ENCODE data around the gene MARCHF10. TPM values are rescaled to one million over a fixed set of nuclear protein-coding genes. Genes with fewer than 3 reads are reported as not detected.
A peak's percentile ranks its signal among the peaks of the same experiment; 100 is the strongest.

The MARCHF10 gene
- total RNA-seq, 1 experiment from 2014 or later = not detected

DNA sequence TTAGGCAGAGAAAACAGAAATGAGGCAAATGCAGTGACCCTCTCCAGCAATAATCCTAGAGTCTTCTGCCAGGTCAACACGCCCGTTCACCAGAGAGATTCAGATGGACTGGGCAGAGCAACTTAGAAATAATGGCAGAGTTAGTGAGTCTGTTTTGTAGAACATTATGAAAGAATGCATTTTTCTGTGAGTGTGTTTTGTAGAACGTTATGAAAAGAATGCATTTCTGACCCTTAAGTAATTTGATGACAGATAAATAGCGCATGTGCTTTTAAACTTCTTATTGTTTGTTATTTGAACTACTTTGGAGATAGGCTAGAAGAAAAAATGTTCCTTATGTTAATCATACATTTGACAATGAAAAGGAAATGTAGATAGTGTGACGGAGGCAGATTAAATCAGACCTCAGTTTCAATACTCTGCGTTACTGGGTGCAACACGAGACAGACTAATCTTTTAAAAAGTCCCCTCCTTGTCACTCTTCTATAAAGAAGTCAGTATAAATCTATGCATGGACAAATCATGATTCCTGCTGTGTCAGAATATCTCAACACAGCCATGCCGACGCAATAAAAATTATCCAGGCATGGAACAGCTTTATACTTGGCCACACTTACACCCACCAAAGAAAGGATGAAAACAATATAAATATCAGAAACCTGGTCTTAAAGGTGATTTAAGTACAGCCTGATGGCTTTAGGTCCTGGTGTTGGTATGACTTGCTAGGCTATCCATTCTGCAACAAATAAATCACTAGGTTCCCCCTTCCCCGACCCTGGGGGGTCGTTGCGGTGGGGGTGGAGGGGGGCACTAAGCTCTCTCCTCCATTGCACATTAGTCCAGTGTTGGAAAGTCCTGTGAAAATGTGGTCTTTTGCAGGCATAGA lies 47.8 kb downstream of the MARCHF10 start:
- H2AFZ ChIP-seq (ENCODE audit: low read length) = no peak overlapping the region
- H3K4me1 ChIP-seq (ENCODE audit: low read length) = no peaks in the 10 kb centered on the region
- no peak overlapping the region for H3K27ac ChIP-seq (ENCODE audit: low read length)
- no peak overlapping the region for H3K4me3 ChIP-seq (ENCODE audit: low read length)
- no peaks in the 10 kb centered on the region for H3K27me3 ChIP-seq (ENCODE audit: low read length)
- H3K9me2 ChIP-seq (replicated peaks; ENCODE audit: insufficient read depth, low read length) = no peaks in the 10 kb centered on the region
- DNase-seq = no peak
- H3K9me3 ChIP-seq (ENCODE audit: low read length) = no peaks in the 10 kb centered on the region
- H3K4me2 ChIP-seq (ENCODE audit: low read depth, low read length, poor library complexity, severe bottlenecking) = no peak overlapping the region
- H3K36me3 ChIP-seq (ENCODE audit: insufficient read depth, low read length) = no peaks in the 10 kb centered on the region
- H3K9ac ChIP-seq (ENCODE audit: low read length) = no peak overlapping the region
- H3K79me2 ChIP-seq (ENCODE audit: low read length) = no peaks in the 10 kb centered on the region
- no peaks in the 10 kb centered on the region for H4K20me1 ChIP-seq (ENCODE audit: insufficient read depth, low read depth, low read length)

DNA sequence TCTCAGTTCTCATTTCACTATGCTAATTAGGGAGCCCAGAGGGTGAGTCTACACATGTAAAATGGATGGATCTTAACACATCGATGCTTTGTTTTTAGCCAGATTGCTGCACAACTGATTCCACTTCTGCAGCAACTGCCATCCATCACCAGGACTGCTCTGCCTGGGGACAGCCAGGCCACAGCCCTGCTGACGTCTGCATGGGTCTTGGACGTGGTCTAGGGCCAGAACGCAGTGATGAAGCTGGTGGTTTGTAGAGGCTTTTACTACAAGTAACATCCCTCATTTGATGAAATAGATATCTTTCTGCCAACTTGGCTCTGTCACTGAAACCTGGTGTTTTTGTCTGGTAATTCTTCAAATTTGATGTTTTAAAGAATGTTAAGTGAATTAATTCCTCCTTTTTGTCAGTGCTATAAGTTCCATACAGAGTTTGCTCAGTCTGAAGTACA lies 50.6 kb downstream of the MARCHF10 start:
- Histone ChIP-seq H3K4me2 (ENCODE audit: low read depth, low read length, poor library complexity, severe bottlenecking) (no peak overlapping the region), H2AFZ (ENCODE audit: low read length) (no peak overlapping the region), H3K4me1 (ENCODE audit: low read length) (no peaks in the 10 kb centered on the region), H3K27me3 (ENCODE audit: low read length) (no peaks in the 10 kb centered on the region), H3K9me2 (replicated peaks; ENCODE audit: insufficient read depth, low read length) (no peaks in the 10 kb centered on the region), H3K36me3 (ENCODE audit: insufficient read depth, low read length) (no peaks in the 10 kb centered on the region), H3K9me3 (ENCODE audit: low read length) (no peaks in the 10 kb centered on the region), H3K79me2 (ENCODE audit: low read length) (no peaks in the 10 kb centered on the region), H4K20me1 (ENCODE audit: insufficient read depth, low read depth, low read length) (no peaks in the 10 kb centered on the region), H3K4me3 (ENCODE audit: low read length) (no peak overlapping the region), H3K27ac (ENCODE audit: low read length) (no peak overlapping the region), H3K9ac (ENCODE audit: low read length) (no peak overlapping the region)
- DNase-seq = no peak

DNA sequence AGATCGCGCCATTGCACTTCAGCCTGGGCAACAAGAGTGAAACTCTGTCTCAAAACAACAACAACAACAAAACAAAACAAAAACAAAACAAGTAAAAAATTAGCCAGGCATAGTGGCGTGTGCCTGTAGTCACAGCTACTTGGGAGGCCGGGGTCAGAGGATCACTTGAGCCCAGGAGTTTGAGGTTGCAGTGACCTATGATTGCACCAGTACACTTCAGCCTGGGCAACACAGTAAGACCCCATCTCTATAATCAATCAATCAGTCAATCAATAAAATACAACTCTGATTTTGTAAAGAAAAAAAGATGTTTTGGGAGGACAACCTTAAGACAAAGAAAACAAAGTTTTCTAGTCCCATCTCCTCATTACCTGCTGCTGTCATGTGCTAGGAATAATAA lies 51.9 kb downstream of the MARCHF10 start:
- no peaks in the 10 kb centered on the region for H4K20me1 ChIP-seq (ENCODE audit: insufficient read depth, low read depth, low read length)
- no peak overlapping the region for H3K9ac ChIP-seq (ENCODE audit: low read length)
- H3K4me3 ChIP-seq (ENCODE audit: low read length) = no peak overlapping the region
- H3K36me3 ChIP-seq (ENCODE audit: insufficient read depth, low read length) = no peaks in the 10 kb centered on the region
- no peak overlapping the region for H3K4me2 ChIP-seq (ENCODE audit: low read depth, low read length, poor library complexity, severe bottlenecking)
- H3K9me3 ChIP-seq (ENCODE audit: low read length) = no peaks in the 10 kb centered on the region
- DNase-seq = no peak
- H3K9me2 ChIP-seq (replicated peaks; ENCODE audit: insufficient read depth, low read length) = no peaks in the 10 kb centered on the region
- no peaks in the 10 kb centered on the region for H3K27me3 ChIP-seq (ENCODE audit: low read length)
- no peaks in the 10 kb centered on the region for H3K4me1 ChIP-seq (ENCODE audit: low read length)
- H3K79me2 ChIP-seq (ENCODE audit: low read length) = no peaks in the 10 kb centered on the region
- H3K27ac ChIP-seq (ENCODE audit: low read length) = no peak overlapping the region
- H2AFZ ChIP-seq (ENCODE audit: low read length) = no peak overlapping the region

DNA sequence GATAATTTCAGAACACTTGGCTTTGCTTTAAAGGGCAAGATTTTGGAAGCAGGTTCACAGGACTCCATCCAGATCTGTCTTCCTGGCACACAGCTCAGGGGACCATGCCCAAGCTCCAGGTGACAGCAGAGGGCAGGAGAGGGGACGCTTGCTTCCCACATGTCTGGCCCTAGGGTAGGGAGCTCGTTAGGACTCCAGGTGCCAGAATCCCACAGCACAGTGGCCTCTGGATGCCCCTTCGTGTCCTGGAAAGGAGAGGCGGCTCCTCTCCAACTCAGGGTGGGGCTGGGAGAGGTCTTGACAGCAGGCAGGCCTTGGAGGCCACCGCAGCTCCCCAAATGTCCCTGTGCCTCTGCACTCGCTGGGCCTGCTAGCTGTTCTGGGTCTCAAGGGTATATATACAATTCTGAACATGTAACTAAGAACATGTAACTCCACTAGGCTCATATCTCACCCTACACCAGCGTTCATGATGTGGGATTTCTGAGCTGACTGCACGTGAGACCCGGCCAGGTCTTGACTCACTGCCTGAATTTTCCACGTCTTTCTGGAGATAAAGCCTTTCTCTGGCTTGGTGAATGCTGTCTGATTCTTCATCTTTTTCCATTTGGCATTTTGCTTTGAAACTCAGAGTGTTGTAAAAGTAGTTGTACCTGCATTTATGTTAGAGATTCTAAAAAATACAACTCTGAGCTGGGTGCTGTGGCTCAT lies 52.8 kb downstream of the MARCHF10 start:
- no peaks in the 10 kb centered on the region for H4K20me1 ChIP-seq (ENCODE audit: insufficient read depth, low read depth, low read length)
- H2AFZ ChIP-seq (ENCODE audit: low read length) = 0 out of 2 replicates have a peak overlapping the region, but pooled peaks have one; percentile 11
- H3K9me2 ChIP-seq (replicated peaks; ENCODE audit: insufficient read depth, low read length) = no peaks in the 10 kb centered on the region

DNA sequence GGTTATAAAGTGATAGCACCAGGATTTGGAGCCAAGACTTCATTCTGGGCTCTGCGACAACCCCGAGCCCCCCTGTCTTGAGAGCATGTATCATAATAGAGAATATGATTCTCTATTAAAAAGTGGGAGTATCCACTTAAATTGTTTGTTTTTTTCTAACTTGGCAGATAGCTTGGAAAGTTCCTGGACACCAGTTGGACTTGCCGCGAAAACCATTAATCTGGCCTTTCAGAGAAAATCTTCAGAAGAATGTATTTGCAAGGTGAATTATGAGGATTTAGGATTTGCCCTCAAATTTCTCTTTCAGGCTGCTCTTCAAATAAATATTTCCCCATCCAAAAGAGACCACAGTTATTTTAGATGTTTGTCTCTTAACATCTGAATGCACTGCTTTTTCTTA lies 53.5 kb downstream of the MARCHF10 start:
- H3K9ac ChIP-seq (ENCODE audit: low read length) = no peak overlapping the region
- no peaks in the 10 kb centered on the region for H3K9me2 ChIP-seq (replicated peaks; ENCODE audit: insufficient read depth, low read length)
- DNase-seq = no peak
- no peaks in the 10 kb centered on the region for H3K79me2 ChIP-seq (ENCODE audit: low read length)
- no peak overlapping the region for H3K27ac ChIP-seq (ENCODE audit: low read length)
- no peaks in the 10 kb centered on the region for H3K9me3 ChIP-seq (ENCODE audit: low read length)
- H3K36me3 ChIP-seq (ENCODE audit: insufficient read depth, low read length) = no peaks in the 10 kb centered on the region
- H2AFZ ChIP-seq (ENCODE audit: low read length) = no peak overlapping the region
- no peaks in the 10 kb centered on the region for H3K27me3 ChIP-seq (ENCODE audit: low read length)
- no peak overlapping the region for H3K4me3 ChIP-seq (ENCODE audit: low read length)
- no peaks in the 10 kb centered on the region for H4K20me1 ChIP-seq (ENCODE audit: insufficient read depth, low read depth, low read length)
- H3K4me1 ChIP-seq (ENCODE audit: low read length) = no peaks in the 10 kb centered on the region
- no peak overlapping the region for H3K4me2 ChIP-seq (ENCODE audit: low read depth, low read length, poor library complexity, severe bottlenecking)

More for the DNA sequence above, 52.8 kb downstream of the MARCHF10 start:
- H3K27ac ChIP-seq (ENCODE audit: low read length) = no peak overlapping the region
- H3K36me3 ChIP-seq (ENCODE audit: insufficient read depth, low read length) = no peaks in the 10 kb centered on the region
- no peak overlapping the region for H3K4me3 ChIP-seq (ENCODE audit: low read length)
- H3K9me3 ChIP-seq (ENCODE audit: low read length) = no peaks in the 10 kb centered on the region
- H3K4me1 ChIP-seq (ENCODE audit: low read length) = no peaks in the 10 kb centered on the region
- no peak for DNase-seq
- H3K9ac ChIP-seq (ENCODE audit: low read length) = no peak overlapping the region
- no peaks in the 10 kb centered on the region for H3K79me2 ChIP-seq (ENCODE audit: low read length)
- H3K27me3 ChIP-seq (ENCODE audit: low read length) = no peaks in the 10 kb centered on the region
- no peak overlapping the region for H3K4me2 ChIP-seq (ENCODE audit: low read depth, low read length, poor library complexity, severe bottlenecking)

DNA sequence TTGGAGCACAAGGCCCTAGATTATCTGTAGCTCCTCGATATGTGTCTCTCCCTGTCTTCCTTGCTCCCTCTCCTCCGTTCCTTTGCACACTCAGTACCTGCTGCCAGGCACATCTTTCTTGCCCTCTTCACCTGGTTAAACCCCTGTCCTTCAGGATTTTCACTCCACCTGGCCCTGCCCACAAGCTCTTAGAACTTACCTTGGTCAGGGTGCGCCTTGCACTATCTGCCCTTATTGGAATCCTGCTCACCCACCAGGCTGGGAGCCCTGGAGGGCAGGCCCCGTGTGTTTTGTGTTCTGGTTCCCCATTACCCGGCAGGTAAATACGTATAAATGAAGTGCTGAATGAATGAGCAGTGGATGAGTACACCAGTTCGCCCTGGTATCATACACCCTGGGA lies 54.6 kb downstream of the MARCHF10 start:
- H3K27me3 ChIP-seq (ENCODE audit: low read length) = no peaks in the 10 kb centered on the region
- H3K36me3 ChIP-seq (ENCODE audit: insufficient read depth, low read length) = no peaks in the 10 kb centered on the region
- no peaks in the 10 kb centered on the region for H3K79me2 ChIP-seq (ENCODE audit: low read length)
- no peak overlapping the region for H3K27ac ChIP-seq (ENCODE audit: low read length)
- H4K20me1 ChIP-seq (ENCODE audit: insufficient read depth, low read depth, low read length) = no peaks in the 10 kb centered on the region
- H3K4me3 ChIP-seq (ENCODE audit: low read length) = no peak overlapping the region
- no peaks in the 10 kb centered on the region for H3K9me3 ChIP-seq (ENCODE audit: low read length)
- no peak for DNase-seq
- no peak overlapping the region for H3K4me2 ChIP-seq (ENCODE audit: low read depth, low read length, poor library complexity, severe bottlenecking)
- no peak overlapping the region for H2AFZ ChIP-seq (ENCODE audit: low read length)
- no peak overlapping the region for H3K9ac ChIP-seq (ENCODE audit: low read length)
- no peaks in the 10 kb centered on the region for H3K4me1 ChIP-seq (ENCODE audit: low read length)
- no peaks in the 10 kb centered on the region for H3K9me2 ChIP-seq (replicated peaks; ENCODE audit: insufficient read depth, low read length)

DNA sequence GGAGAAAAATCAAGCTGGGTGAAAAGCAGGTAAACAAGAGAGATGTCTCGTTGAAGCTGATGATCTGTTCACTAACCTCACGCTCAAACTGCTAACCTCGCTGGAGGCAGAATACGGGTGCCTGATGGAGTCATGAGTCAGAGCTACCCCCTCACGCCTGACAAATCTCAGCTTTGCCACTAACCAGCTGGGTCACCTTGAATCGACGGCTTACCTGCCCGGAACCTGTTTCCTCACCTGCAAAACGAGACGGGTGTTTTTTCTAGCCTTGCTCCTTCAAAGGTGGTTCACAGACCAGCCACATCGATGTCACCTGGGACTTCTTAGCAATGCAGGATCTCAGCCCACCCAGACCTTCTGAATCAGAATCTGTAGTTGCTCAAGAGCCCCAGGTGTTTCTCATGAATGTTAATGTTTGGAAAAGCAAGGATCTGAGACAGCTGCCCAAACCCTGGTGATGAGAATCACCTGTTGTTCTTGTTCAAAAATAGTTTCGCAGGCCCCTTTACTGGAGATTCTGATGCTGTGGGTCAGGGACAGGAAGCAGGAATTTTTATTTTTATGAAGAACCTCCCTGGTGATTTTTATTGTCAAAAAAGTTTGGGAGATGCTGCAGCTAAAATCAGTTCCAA lies 56.9 kb downstream of the MARCHF10 start:
- Histone ChIP-seq H3K9me2 (replicated peaks; ENCODE audit: insufficient read depth, low read length) (no peaks in the 10 kb centered on the region), H3K4me3 (ENCODE audit: low read length) (no peak overlapping the region), H3K27me3 (ENCODE audit: low read length) (no peaks in the 10 kb centered on the region), H3K27ac (ENCODE audit: low read length) (no peak overlapping the region), H2AFZ (ENCODE audit: low read length) (no peak overlapping the region), H4K20me1 (ENCODE audit: insufficient read depth, low read depth, low read length) (no peaks in the 10 kb centered on the region), H3K4me1 (ENCODE audit: low read length) (no peaks in the 10 kb centered on the region), H3K9me3 (ENCODE audit: low read length) (no peaks in the 10 kb centered on the region), H3K4me2 (ENCODE audit: low read depth, low read length, poor library complexity, severe bottlenecking) (no peak overlapping the region), H3K79me2 (ENCODE audit: low read length) (no peaks in the 10 kb centered on the region), H3K9ac (ENCODE audit: low read length) (no peak overlapping the region), H3K36me3 (ENCODE audit: insufficient read depth, low read length) (no peaks in the 10 kb centered on the region)
- DNase-seq = no peak

DNA sequence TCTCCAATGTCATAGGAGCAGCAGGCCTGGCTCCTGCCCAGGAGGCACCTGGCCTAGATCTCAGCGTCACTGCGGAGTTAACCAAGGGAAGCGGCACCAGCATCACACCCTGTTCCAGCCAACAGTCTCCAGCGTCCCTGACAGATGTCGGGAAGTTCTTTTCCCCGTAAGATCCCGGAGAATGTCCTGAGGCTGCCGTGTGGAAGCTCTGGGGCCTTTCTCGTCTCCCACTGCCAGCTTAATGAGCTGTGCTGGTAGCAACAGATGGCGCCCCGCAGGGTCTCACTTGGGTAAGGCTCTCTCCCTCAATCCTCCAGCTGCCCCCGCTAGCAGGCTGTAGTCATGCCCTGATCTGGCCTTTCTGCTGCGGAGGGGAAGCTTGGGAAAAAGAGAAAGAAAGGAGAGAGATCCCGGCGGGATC lies 57.5 kb downstream of the MARCHF10 start:
- no peaks in the 10 kb centered on the region for H3K36me3 ChIP-seq (ENCODE audit: insufficient read depth, low read length)
- no peak overlapping the region for H3K4me2 ChIP-seq (ENCODE audit: low read depth, low read length, poor library complexity, severe bottlenecking)

More for the DNA sequence above, 57.5 kb downstream of the MARCHF10 start:
- Histone ChIP-seq H3K9ac (ENCODE audit: low read length) (no peak overlapping the region), H3K4me1 (ENCODE audit: low read length) (no peaks in the 10 kb centered on the region), H3K4me3 (ENCODE audit: low read length) (no peak overlapping the region), H3K79me2 (ENCODE audit: low read length) (no peaks in the 10 kb centered on the region), H3K27me3 (ENCODE audit: low read length) (no peaks in the 10 kb centered on the region), H4K20me1 (ENCODE audit: insufficient read depth, low read depth, low read length) (no peaks in the 10 kb centered on the region), H3K9me2 (replicated peaks; ENCODE audit: insufficient read depth, low read length) (no peaks in the 10 kb centered on the region), H2AFZ (ENCODE audit: low read length) (no peak overlapping the region), H3K27ac (ENCODE audit: low read length) (no peak overlapping the region), H3K9me3 (ENCODE audit: low read length) (no peaks in the 10 kb centered on the region)
- no peak for DNase-seq
